Nucleus accumbens (tissue), 56 donors: ENCODE measurements around the gene EXOC4.

Experiments used
- DNase-seq, 56 donors: peaks; one replicate each; lab custom pipeline; 2025; lab: John Stamatoyannopoulos, UW

The EXOC4 gene

DNA sequence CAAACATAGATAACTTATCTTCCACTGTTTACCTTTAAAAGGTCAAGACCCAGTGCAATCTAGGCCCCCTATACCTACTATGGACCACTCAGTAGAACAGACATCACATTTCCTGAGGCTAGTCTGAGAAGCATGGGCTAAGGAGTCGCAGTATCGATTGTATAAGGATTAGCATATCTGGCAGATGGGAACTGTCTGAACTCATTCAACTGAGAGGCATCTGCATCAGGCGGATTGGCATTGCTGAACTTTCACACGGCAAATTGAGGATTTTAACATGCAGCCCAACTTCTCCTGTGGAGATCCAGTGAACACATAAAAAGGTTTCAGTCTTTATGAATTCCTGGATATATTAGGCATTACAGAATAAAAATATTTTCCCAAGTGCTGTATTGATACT lies 785.1 kb downstream of the EXOC4 start:
- no peak for DNase-seq

GRCh38 chr7:134040988-134041387 lies 788.1 kb downstream of the EXOC4 start:
- no peak for DNase-seq

DNA sequence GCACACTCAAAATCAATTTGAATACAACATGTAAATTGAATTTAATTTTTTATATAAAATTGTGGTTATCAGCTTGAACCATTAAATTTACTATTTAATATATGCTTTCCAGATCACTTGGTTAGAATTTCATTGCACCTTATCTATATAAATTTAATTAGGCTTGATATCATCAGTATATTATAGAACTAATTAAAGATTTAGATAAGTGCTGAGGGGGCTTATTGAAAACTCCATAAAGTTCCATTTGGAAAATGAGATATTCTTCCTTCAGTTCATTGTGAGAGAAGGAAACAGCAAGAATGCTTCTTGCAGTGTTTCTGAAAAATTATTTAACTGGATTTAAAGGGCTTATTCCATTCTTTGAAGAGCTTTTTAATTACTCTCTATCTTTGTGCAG lies 788.6 kb downstream of the EXOC4 start:
- DNase-seq, result no peak

GRCh38 chr7:134042307-134042706 lies 789.4 kb downstream of the EXOC4 start:
- no peak for DNase-seq

GRCh38 chr7:134044682-134045081 lies 791.8 kb downstream of the EXOC4 start:
- DNase-seq, result no peak

- DNase-seq, result no peak
Measured at GRCh38 chr7:134045716-134046115, 792.8 kb downstream of the EXOC4 start.

DNA sequence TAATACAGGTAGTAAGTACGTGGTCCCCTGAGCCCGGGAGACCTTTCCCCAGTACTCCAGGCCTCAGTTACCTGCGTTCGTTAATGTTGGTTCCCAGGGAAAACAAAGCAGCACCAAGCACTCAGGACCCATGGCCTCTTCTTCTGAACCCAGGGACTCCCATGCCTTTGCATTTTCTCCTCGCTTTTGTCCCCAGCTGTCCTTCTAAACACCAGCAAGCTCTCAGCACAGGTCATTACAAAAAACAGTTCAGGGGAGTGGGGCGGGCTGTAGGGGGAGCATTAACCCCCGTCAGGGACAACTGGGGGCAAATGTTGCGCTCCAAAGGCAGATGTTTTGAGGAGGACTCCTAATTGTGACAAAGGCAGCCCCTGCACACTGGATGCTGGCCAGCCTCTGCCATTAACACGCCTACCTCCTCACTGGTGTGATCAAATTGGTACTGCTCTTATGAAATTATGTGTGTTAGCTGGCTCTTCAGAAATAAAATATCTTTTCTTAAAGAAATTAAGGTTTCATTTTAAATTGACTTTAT lies 793.8 kb downstream of the EXOC4 start:
- no peak for DNase-seq

DNA sequence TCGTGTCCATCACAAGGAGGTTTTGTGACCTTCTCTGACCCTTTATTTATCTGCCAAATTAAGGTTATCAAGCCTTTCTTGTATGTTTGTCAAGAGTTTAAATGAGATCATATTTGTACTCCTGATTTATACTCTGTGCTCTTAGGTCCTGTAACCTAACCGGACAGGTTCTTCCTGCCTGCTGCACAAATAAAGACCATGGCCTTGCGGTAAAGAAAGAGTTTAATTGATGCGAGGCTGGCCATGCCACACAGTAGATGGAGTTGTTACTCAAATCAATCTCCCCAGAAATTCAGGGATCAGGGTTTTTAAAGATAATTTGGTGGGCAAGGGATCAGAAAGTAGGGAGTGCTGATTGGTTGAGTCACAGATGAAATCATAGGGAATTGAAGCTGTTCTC lies 794.8 kb downstream of the EXOC4 start:
- no peak for DNase-seq

- DNase-seq, result no peak
Measured at GRCh38 chr7:134048166-134048565, 795.3 kb downstream of the EXOC4 start.

GRCh38 chr7:134051020-134051419 lies 798.1 kb downstream of the EXOC4 start:
- DNase-seq, result no peak

DNA sequence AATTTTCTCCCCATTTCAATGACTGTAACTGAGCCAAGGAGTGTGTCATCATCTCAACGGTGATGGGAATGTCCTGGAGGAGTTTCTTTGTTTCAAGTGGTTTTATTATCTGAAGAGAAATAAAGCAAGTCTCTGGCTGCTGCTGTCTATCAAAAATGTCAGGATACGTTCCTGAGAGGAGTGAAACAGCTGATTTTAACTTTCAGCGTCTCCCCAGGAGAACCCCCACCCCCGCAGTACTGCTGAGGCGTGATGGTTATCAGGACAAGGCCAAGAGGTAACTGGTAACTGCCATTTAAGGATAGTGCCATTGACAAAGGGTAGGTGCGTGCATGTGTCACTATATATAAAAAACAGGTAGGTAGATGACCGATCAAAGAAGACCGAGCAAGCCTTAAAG lies 803.9 kb downstream of the EXOC4 start:
- no peak for DNase-seq

- no peak for DNase-seq
Measured at GRCh38 chr7:134058521-134058920, 805.6 kb downstream of the EXOC4 start.

DNA sequence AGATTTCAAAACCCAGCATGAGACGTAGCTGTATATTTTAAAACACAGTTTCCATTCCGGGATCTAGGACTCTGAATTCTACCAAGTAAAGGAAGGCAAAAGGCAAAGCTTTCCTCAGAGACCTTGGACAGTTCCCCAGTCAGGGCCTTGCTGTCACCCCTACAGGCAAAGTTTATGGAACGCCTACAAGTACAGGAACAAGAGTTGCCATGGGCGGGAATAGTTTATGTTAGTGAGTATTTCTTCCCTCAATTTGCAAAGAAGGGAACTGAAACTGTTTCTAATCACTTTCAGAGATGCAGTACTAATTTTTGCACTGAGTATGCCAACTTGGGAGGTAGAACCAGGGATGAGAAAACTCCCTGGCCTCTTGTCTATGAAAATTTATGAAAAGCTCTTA lies 806.1 kb downstream of the EXOC4 start:
- no peak for DNase-seq

GRCh38 chr7:134059921-134060320 lies 807.0 kb downstream of the EXOC4 start:
- no peak for DNase-seq

DNA sequence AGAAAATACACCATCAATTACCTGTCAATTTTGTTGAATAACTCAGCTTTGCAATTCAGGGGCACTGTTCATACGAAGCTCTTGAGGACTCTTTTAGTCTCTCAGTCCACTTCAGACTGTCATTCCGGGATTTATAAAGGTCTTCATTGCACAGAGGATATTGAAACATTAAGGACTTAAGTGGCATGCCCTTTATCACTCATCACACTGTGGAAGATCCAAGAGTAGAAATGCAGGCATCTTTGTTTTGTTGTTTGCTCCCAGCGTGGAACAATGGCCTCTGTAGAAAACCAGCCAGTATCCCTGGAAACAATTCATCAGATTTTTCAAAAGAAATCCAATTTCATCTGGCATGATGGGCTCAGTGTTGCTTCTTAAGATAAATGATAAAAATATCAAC lies 808.0 kb downstream of the EXOC4 start:
- DNase-seq, result no peak

DNA sequence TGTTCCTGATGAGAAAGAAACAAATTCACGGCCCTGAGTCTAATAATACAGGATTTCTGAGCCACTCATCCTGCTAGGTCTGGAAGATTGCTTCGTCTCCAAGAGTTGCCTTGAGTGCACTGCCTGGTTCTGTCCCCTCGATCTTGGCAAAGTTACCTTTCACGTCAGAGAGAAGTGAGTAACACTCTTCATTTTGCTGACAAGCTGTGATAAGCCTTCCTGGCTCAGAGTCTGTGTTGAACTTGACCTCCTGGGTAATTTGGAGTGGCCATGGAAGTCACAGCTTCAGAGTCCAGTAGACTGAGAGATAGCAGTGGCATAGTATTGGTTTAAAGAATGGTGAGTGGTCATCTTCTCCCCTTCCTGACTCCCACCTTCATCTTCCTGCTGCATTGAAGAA lies 809.6 kb downstream of the EXOC4 start:
- no peak for DNase-seq

DNA sequence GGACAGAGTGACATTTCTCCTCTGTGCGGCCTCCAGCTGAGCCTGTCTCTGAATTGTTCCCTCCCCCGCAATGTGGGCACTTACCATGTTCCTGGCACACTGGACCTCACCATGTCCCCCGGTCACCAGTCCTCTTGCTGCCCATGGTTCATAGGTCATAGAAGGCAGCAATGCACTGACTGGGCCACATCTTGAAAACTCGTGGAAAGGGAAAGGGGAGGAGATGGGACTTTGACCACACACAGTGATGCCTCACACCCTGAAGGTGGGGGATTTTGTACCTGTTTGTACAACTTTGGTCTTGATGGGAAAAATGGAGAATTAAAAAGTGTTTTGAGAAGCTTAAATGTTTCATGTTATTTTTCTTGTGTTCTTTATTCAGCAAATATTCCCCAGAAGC lies 812.5 kb downstream of the EXOC4 start:
- DNase-seq, result no peak

DNA sequence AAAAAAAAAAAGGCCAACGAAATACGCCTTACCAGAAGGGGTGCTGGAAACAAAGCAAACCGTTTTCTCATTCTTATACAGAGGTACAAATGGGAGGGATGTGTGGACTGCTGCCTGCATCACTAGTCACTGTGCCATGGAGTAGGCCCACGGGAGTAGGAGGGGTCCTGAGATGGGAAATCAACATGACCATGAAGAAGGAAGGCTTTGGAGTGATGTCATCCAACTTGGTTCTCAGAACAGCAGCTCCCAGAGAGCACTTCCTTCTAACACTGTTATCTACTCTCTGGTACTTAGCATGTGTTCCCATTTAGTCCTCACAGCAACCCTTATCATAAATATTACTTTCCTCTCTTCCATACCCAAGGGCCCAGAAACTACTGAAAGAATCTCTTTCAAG lies 814.3 kb downstream of the EXOC4 start:
- no peak for DNase-seq

DNA sequence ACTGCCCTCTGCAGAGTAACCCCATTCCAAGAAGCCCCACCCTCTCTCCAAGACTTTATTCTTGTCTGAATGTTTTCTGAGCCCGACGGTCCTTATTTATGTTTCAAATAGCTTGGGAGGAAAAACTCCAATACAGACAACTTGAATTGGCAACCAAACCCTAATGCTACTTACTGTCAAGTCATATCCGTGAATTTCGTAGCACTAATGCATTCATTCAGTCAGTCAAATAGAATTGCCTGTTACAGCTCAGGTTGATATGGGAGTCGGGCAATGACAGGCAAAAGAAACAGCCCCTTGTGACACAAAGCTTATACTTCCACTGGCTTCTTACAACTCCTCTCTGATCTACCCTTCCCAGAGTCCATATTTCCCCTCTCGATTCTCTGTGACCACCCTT lies 815.8 kb downstream of the EXOC4 start:
- no peak for DNase-seq

DNA sequence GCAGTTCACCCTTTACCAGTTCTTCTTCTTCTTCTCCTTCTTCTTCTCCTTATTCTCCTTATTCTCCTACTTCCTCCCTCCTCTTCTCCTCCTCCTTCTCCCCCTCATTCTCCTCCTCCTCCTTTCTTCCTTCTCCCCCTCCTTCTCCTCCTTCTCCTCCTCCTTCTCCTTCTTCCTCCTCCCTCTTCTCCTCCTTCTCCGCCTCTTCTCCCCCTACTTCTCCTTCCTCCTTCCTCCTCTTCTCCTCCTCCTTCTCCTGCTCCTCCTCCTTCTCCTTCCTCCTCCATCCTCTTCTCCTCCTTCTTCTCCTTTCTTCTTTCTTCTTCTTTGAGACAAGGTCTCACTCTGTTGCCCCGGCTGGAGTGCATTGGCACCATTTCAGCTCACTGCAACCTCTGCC lies 816.3 kb downstream of the EXOC4 start:
- DNase-seq, result no peak

- no peak for DNase-seq
Measured at GRCh38 chr7:134070673-134071072, 817.8 kb downstream of the EXOC4 start.

GRCh38 chr7:134071355-134072331 lies 818.8 kb downstream of the EXOC4 start:
- DNase-seq, result no peak
